Metanephros (tissue), 2 donors: ENCODE results near the gene SLC19A3. TPM values are rescaled to one million over a fixed set of nuclear protein-coding genes. Genes with fewer than 3 reads are reported as not detected.

Source experiments
- small RNA-seq: library from RNA; depleted of rRNA; stranded (forward); fragments of <200 nt; gene quantifications from one replicate; pipeline ENCODE3, GENCODE V24; 2014; ENCODE audit warnings: low replicate concordance
- total RNA-seq: library from RNA; depleted of rRNA; stranded (reverse); fragments of >200 nt; gene quantifications from one replicate; pipeline ENCODE4 v1.2.3, GENCODE V29; 2014

The SLC19A3 gene
- total RNA-seq = 15.9 TPM

DNA sequence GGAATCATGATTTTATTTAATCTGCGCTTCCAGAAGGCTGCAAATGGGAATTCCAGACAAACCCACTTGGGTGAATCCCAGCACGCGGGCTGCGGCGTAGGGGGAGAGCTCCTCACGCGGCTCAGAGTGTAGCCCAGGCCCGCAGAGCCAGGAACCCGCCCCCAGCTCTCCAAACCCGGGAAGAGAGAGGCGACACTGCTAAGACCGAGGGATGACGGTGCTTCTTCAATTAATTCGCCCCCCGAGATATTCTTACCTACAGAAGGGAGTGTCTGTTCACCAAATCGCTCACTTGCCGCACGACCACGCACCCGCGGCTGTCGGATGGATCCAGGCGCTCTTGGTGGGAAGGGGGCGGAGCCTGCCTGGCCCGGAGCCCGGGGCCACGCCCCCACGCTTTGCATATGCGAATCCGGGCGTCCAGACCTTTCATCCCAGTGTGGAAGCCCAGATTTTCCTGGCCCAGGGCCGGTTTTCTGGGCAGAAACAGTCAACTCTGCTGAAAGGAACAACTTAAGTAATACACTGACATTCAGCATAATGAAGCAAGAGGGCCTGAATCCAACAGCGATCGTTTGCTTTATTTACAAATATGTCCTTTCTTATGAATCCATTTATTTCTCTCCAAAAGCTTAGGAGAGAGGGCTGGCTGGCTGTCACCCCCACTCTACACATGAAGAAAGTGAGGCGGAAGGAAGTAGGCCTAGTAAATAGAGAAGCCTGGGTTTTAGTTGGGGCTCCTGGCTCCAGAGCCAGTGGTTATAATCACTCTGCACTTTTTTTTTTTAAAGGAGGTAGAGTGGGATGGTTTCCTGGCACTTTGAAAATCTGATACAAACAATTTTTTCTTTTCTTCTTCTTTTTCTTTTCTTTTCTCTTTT is at the start of gene SLC19A3:
Gene SLC19A3, minus strand, starts transcription at position 342 of the 881 bp plus-strand sequence. CDS start 15,710 bp downstream, outside the sequence.

GRCh38 chr2:227745594-227745993 is 27.8 kb upstream of the SLC19A3 start, which contains the start of gene SCYGR8:
Gene SCYGR8 (plus strand): TSS chr2:227745894. CDS start chr2:227745894, 0 bp downstream.

GRCh38 chr2:227728035-227728434 is 10.2 kb upstream of the SLC19A3 start, which contains the start of gene SCYGR7:
Gene SCYGR7 (plus strand): TSS chr2:227728335. CDS start chr2:227728335, 0 bp downstream.

GRCh38 chr2:227724394-227725039 is 6.7 kb upstream of the SLC19A3 start, which contains the start of gene SCYGR6:
Gene SCYGR6 (minus strand): TSS chr2:227724757. CDS start chr2:227724757, 0 bp downstream.

DNA sequence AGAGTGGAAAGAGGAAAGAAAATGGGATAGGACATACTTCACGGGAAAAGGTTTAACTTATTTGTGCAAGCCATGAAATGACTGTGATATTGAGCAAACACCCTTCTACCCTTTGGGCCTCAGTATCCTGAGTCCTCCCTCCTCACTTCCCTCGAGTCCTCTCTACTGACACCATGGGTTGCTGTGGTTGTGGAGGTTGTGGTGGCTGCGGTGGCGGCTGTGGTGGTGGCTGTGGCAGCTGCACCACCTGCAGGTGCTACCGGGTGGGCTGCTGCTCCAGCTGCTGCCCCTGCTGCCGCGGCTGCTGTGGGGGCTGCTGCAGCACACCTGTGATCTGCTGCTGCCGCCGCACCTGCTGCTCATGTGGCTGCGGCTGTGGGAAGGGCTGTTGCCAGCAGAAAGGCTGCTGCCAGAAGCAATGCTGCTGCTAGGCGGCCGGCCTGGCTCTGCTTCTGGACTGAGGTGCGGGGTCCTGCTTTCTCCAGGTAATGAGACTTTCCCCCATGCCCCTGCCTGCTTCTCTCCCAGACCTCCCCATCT is 51.1 kb downstream of the SLC19A3 start, which contains the start of gene SCYGR5:
Gene SCYGR5, plus strand, starts transcription at position 174 of the 540 bp plus-strand sequence. Its CDS starts 0 bp downstream, at position 174.

Small RNA genes within 50 kb of the gene (small RNA-seq; reads per million reads assigned to genes)
- gene RNA5SP121 = not detected

Other genes starting within 250 kb of the SLC19A3 start
- 79.8 TPM for gene AGFG1, start 245.9 kb downstream of the SLC19A3 start, total RNA-seq
- gene SCYGR2, start 119.1 kb downstream of the SLC19A3 start, total RNA-seq = not detected
- not detected for gene SCYGR3, start 103.2 kb downstream of the SLC19A3 start, total RNA-seq
- gene SCYGR4, start 100.5 kb downstream of the SLC19A3 start, total RNA-seq = not detected
- gene SCYGR5, start 51.2 kb downstream of the SLC19A3 start, total RNA-seq = not detected
- gene SCYGR6, start 6.7 kb upstream of the SLC19A3 start, total RNA-seq = not detected
- not detected for gene SCYGR7, start 10.3 kb upstream of the SLC19A3 start, total RNA-seq
- gene SCYGR8, start 27.9 kb upstream of the SLC19A3 start, total RNA-seq = 0.41 TPM
- gene CCL20, start 95.8 kb upstream of the SLC19A3 start, total RNA-seq = 1.3 TPM
- 0.12 TPM for gene DAW1, start 153.6 kb upstream of the SLC19A3 start, total RNA-seq